ENCODE data around the gene B4GALT6. TPM values are rescaled to one million over a fixed set of nuclear protein-coding genes. Genes with fewer than 3 reads are reported as not detected.

B4GALT6 gene
- total RNA-seq, 1 experiment from 2014 or later: 16.1 TPM

DNA sequence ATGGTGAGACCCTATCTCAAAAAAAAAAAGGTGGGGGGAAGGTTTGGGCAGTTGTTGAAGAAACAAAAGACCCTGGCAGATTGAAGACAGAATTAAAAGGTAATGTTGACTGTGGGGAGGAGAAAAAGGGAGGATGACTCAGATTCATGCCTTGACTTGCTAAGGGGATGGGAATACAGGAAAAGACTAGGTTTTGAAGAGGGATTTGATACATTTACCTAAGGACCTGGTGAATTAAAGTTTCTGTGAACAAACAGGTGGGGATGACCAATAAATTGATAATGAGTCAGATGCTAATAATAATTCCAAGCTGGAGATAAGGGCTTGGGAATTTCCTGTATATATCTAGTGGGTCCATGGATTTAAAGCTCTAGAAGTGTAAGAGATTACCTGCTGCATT lies 65.1 kb downstream of the B4GALT6 start:
- intact Hi-C loops (cut with micrococcal nuclease): no loop called here
- ChIA-PET RAD21 (ENCODE audit: low non-redundant PET in 1 of 2, low total read pairs in 2 of 2, uncharacterized antibody in 2 of 2, unreplicated experiment in 2 of 2) (no interaction called here), POLR2A (no interaction called here), CTCF (no interaction called here)
- no TSS peak for BruUV-seq (replicated peaks)
- DNase-seq (ENCODE audit: low read depth, low spot score) (no peak), ATAC-seq (no peak)
- Histone ChIP-seq H2AFZ (ENCODE audit: low read depth, low read length, poor library complexity, severe bottlenecking) (no peak overlapping the region), H3K4me3 (replicated peaks in 1 of 2; ENCODE audit: low read depth in 1 of 2, low read length in 2 of 2) (no peak overlapping the region), H3K79me2 (ENCODE audit: insufficient read depth, low read length) (no peaks in the 10 kb centered on the region), H3K36me3 (ENCODE audit: control insufficient read depth in 1 of 2, insufficient read depth in 2 of 2, low read length in 2 of 2) (no peaks in the 10 kb centered on the region), H3K27ac (ENCODE audit: low read depth, low read length) (no peak overlapping the region), H3K9ac (ENCODE audit: low read length) (no peak overlapping the region), H4K20me1 (ENCODE audit: insufficient read depth) (no peaks in the 10 kb centered on the region), H3K9me2 (ENCODE audit: insufficient read depth) (no peaks in the 10 kb centered on the region), H3K4me2 (ENCODE audit: low read length) (no peak overlapping the region), H3K9me3 (ENCODE audit: control insufficient read depth in 1 of 2, insufficient read depth in 1 of 2, low read depth in 1 of 2, low read length in 2 of 2) (no peaks in the 10 kb centered on the region), H3K4me1 (ENCODE audit: control insufficient read depth in 1 of 2, insufficient read depth in 2 of 2, low read length in 2 of 2) (no peaks in the 10 kb centered on the region), H3K27me3 (ENCODE audit: insufficient read depth, low read length) (no peaks in the 10 kb centered on the region)
- TF ChIP-seq SRF (IDR thresholded peaks at IDR 0.05; ENCODE audit: low read depth) (no peak), SIN3A (IDR thresholded peaks at IDR 0.05; ENCODE audit: low read depth) (no peak), POLR2A (IDR thresholded peaks at IDR 0.05; ENCODE audit: borderline replicate concordance, extremely low read depth, insufficient read depth, insufficient read length) (no peak), EGR1 (IDR thresholded peaks at IDR 0.05; ENCODE audit: low read depth) (no peak), EZH2 (IDR thresholded peaks at IDR 0.05) (no peak), ELF1 (IDR thresholded peaks at IDR 0.05; ENCODE audit: borderline replicate concordance, low read depth) (no peak), ZNF274 (IDR thresholded peaks at IDR 0.05; ENCODE audit: low read depth, low read length) (no peak), SP1 (IDR thresholded peaks at IDR 0.05; ENCODE audit: low read depth) (no peak), ZFX (IDR thresholded peaks at IDR 0.05) (no peak), CBX3 (IDR thresholded peaks at IDR 0.05; ENCODE audit: low read depth) (no peak), TCF7L2 (IDR thresholded peaks at IDR 0.05; ENCODE audit: borderline replicate concordance, extremely low read depth, insufficient read depth, insufficient read length) (no peak), JUND (IDR thresholded peaks at IDR 0.05) (no peak), EZH2phosphoT487 (IDR thresholded peaks at IDR 0.05; ENCODE audit: borderline replicate concordance) (no peak)
- TF ChIP-seq, protein P1, sequence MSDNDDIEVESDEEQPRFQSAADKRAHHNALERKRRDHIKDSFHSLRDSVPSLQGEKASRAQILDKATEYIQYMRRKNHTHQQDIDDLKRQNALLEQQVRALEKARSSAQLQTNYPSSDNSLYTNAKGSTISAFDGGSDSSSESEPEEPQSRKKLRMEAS (IDR thresholded peaks at IDR 0.05): no peak
- TF ChIP-seq, protein P2, sequence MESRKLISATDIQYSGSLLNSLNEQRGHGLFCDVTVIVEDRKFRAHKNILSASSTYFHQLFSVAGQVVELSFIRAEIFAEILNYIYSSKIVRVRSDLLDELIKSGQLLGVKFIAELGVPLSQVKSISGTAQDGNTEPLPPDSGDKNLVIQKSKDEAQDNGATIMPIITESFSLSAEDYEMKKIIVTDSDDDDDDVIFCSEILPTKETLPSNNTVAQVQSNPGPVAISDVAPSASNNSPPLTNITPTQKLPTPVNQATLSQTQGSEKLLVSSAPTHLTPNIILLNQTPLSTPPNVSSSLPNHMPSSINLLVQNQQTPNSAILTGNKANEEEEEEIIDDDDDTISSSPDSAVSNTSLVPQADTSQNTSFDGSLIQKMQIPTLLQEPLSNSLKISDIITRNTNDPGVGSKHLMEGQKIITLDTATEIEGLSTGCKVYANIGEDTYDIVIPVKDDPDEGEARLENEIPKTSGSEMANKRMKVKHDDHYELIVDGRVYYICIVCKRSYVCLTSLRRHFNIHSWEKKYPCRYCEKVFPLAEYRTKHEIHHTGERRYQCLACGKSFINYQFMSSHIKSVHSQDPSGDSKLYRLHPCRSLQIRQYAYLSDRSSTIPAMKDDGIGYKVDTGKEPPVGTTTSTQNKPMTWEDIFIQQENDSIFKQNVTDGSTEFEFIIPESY (IDR thresholded peaks at IDR 0.05; ENCODE audit: extremely low read depth, insufficient replicate concordance, low read length): no peak
- TF ChIP-seq, protein P3, sequence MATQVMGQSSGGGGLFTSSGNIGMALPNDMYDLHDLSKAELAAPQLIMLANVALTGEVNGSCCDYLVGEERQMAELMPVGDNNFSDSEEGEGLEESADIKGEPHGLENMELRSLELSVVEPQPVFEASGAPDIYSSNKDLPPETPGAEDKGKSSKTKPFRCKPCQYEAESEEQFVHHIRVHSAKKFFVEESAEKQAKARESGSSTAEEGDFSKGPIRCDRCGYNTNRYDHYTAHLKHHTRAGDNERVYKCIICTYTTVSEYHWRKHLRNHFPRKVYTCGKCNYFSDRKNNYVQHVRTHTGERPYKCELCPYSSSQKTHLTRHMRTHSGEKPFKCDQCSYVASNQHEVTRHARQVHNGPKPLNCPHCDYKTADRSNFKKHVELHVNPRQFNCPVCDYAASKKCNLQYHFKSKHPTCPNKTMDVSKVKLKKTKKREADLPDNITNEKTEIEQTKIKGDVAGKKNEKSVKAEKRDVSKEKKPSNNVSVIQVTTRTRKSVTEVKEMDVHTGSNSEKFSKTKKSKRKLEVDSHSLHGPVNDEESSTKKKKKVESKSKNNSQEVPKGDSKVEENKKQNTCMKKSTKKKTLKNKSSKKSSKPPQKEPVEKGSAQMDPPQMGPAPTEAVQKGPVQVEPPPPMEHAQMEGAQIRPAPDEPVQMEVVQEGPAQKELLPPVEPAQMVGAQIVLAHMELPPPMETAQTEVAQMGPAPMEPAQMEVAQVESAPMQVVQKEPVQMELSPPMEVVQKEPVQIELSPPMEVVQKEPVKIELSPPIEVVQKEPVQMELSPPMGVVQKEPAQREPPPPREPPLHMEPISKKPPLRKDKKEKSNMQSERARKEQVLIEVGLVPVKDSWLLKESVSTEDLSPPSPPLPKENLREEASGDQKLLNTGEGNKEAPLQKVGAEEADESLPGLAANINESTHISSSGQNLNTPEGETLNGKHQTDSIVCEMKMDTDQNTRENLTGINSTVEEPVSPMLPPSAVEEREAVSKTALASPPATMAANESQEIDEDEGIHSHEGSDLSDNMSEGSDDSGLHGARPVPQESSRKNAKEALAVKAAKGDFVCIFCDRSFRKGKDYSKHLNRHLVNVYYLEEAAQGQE (IDR thresholded peaks at IDR 0.05; ENCODE audit: low read depth): no peak
